Hippocampal formation (tissue), 2 donors: ENCODE measurements around the gene SLC35D2.
"Not testable (repeated sequence)": the region's sequence is repeated elsewhere in the genome, so short reads cannot be mapped to it uniquely, and the experiment has no call there.

Experiments
- DNase-seq, 2 donors: peaks; one replicate each; lab custom pipeline; 2025; lab: John Stamatoyannopoulos, UW

The SLC35D2 gene

DNA sequence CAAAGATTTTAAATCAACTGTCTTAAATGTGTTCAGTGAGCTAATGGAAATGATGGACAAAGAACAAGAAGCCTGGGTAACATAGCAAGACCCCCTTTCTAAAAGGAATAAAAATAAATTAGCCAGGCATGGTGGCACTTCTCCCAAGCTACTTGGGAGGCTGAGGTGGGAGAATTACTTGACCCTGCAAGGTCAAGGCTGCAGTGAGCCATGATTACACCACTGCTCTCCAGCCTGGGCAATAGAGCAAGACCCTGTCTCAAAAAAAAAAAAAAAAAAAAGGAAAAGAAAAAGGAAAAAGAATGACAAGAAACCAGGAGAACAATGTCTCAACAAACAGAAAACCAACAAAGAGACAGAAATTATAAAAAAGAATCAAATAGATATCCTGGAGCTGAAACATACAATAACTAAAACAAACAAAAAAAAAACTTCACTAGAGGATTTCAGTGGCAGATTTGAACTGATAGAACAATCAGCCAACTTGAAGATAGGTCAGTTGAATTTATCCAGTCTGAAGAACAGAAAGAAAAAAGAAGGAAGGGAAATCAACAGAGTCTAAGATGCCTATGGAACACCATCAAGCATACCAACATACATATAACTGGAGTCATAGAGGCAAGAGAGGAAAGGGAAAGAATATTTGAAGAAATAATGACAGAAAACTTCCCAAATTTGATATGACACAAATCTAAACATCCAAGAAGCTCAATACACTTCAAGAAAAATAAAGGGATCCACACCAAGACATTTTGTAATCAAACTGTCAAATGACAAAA is 16.8 kb upstream of the SLC35D2 start:
- no peak for DNase-seq

DNA sequence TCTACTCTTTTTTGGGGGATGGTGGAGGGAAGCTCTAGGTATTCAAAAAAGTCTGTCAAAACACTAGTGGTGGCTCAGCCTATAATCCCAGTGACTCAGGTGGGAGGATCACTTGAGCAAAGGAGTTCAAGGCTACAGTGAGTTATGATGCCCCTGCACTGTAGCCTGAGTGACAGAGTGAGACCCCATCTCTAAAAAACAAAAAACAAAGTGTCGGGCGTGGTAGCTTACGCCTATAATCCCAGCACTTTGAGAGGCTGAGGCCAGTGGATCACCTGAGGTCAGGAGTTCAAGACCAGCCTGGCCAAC is 15.8 kb upstream of the SLC35D2 start:
- no peak for DNase-seq

DNA sequence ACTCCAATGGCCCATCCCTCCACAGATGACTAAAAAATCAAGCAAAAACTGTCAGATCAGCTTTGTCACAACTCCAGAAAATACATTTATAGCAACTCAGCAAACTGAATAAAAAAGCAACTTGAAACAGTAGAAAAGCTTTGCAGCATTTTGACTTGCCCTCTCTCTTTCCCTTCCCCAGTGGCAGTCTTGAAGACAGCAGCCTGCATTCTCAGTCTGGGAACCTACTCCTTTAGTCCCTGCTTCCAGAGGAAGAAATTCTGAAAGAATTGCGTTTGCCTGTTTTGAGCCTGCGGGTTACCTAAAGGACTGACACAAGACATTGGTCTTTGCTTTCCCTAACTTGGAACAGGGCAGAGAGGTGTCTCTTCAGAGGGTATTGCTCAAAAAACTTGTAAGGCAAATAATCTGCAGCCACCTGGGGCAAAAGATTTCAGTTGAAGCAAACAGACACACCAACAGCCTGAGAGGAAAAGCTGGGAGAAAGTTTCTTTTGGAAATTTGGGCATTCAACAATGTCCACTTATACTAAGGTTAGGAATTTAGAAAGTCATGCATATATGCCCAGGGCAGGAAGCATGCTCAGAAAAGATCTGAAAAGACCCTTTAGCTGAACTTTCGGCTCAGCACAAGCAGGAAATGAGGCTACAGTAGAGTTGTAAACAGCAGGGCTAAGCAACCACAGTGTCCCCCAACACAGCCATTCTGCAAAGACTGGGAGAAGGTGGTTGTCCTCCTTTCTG is 15.2 kb upstream of the SLC35D2 start:
- no peak for DNase-seq

DNA sequence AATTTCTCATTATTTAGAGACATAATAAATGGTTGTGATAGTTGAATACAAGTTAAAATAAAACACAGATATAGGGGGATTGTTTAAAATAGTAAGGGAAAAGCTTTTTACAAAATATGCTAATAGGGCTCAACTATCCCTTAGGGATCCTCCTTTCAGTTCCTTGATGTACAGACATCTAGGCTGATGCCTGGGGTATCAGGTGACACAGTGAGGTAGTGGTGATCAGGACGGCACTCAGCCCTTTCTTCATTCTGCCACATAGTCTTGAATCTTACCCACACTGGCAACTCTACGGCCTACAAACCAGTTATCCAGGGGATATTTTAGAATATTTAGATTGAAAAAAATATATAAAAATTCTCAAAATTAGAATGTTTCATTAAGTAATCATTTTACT is 12.5 kb upstream of the SLC35D2 start:
- no peak for DNase-seq

DNA sequence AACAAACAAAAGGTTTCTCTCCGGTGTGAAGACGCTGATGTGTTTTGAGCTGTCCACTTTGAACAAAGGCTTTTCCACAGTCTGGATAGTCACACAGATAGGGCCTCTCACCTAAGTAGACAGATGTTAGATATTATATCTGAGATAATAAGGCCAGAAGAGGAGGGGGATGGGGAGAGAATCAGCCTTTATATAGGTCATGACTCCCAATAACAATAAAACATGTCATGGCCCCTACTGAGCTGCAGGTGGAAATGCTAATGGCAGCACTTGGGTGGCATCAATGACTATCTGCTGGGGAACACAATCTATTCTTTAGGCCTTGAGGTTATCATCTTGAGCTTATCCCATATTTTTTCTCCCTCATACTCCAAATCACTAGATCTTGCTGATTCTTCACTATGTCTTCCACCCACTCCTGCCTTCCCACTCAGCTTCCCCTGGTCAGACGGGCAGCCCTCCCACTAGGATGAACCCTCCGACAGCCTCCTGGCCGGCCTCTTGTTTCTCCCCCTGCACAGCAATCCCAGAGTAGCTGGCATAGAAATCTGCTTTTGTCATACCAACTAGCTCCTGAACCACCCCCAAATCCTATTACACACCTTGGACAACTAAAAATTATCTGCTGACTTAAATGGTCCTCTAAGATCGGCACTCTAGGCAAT is 11.5 kb upstream of the SLC35D2 start:
- DNase-seq, result no peak

DNA sequence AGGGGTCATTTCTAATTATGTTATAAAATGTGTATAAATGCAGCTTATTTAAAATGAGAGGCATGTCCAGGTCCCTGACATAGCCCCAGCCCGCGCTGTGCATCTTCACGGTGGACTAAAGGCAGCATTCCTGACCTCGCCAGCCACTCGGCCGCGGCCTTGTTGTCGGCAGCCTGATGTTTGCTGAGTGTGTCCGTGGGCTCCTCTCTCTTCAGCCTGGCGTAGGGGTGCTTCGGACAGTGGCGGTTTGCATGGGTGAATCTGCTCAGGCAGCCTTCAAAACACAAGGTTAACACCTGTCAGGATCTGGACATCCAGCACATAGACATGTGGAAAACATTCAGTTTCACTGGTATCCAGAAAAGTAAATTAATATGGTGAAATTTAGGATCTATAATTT is 8.8 kb upstream of the SLC35D2 start:
- no peak for DNase-seq

DNA sequence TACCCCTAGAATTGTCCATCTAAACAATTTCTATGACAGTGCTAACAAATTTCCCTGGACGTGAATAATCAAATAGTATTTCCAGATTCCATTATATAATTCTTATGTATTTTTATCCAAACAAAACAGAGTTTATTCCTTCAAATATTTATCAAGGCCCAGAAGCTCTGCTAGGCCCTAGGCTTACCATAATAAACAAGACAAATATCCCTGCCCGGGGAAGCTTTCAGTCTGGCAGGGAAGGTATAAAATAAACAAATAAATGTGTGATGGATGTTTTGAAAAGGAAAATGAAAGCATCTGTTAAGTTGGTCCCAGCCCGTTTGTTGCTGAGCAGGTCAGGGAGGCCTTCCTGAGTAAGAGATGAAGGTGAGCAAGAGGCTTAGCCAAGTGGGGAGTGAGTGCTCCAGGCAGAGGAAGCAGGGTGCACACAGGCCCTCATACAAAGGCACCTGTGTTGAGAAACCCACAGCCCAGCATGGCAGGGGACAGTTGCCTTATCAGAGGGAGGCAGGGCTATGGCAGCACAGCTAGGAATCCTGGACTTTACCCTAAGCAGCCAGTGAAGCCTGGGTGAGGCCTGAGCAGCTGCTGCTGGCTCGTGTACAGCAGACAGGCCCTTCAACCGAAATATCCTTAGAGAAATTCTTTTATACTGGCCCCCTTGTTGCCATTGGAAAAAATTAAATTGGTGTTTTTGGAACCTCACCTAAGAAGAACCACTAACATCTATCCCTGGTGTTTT is 7.7 kb upstream of the SLC35D2 start:
- no peak for DNase-seq

DNA sequence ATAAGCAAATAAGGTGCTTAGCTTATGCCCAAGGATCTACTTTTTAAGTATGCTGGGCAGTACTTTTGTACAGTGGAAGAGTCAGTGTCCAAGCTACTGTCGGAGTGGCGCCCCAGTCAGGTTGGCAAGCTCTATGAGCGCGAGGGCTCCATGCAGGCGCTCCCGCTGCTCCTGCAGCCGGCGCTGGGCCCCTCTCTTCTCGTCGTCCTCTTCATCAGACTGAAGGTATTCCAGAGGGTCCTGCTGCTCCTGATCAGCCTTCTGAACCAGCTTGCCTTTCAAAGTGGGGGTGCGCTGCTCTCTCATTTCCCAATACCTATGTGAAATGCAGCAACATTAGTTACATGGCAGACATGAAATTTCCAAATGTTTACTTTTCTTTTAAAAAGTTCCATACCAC is 4.6 kb upstream of the SLC35D2 start:
- no peak for DNase-seq

DNA sequence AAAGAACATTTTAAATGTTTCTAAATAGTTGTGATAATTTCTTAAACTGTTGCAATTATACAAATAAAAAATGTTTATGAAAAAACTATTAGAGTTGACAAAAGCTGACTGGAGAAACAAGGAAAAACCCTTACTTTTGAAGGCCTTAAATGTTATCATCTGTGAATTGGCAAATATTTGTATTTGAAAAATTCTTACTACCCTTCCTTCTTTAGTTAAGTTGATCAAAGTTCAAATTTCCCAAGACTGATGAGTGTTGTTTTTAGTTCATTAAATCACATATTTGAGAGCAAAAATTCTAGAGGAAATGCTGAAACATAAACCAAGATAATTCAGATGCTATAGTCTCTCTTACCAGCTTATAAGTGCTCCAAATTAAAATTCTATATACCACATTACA is 2.6 kb upstream of the SLC35D2 start:
- no peak for DNase-seq

DNA sequence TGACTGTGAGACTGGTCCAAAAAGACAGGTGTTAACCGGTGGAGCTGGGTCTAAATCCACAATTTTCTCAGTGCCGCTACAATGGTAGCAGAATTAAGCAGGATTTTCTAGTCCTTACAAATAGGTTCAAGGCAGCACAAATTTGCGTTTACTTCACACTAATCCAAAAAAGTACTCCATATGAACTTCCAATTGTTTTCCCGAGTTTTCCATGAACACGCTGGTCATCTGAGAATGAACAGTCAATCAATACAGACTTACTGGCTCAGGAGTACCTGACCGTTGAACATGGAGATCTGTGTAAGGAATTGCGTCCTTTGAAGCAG is 709 bp downstream of the SLC35D2 start:
- DNase-seq, result no peak

DNA sequence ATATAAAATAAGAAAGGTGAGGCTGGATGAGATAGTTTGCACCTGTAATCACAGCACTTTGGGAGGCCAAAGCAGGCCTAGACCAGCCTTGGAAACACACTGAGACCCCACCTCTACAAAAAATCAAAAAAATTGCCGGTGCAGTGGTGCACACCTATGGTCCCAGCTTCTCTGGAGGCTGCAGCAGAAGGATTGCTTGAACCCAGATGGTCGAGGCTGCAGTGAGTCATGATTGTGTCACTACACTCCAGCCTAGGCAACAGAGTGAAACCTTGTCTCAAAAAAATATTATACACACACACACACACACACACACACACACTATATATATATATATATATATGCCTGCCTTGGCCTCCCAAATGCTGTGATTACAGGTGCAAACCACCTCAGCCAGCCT is 1.3 kb downstream of the SLC35D2 start:
- no peak for DNase-seq

DNA sequence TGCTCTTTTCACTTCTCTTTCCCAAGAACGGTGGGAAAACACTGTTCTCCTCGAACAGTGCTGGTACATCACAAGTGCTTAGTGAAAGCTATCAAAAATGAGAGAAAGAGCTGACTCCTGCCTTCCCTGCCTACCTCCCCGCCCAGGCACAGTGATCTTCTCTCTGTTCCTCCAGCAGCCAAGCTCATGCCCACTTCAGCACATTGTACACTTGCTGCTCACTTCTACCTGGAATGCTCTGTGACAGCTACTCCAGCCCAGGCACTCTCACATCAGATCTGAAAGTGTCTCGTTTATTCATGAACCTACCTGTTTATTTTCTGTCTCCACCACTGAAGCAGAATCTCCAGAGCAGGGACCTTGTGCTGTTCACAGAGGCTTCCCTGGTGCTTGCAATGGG is 1.8 kb downstream of the SLC35D2 start:
- DNase-seq, result no peak

DNA sequence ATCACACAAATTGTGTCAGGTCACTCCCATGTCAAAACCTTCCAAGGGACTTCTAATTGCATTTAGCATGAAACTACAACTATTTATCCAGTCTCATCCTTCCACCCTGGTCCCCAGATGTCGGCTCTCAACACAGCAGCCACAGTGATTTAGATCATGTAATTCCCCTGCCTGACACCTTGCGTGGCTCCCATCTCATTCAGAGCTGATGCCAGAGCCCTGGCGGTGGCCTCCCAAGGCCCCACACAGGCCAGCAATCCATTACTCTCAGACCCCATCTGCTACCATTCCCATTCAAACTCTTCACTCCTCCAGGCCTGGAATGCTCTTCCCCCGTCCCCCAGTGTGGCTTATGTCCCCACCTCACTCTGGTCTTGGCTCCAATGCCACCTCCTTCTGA is 2.4 kb downstream of the SLC35D2 start:
- DNase-seq, result no peak

DNA sequence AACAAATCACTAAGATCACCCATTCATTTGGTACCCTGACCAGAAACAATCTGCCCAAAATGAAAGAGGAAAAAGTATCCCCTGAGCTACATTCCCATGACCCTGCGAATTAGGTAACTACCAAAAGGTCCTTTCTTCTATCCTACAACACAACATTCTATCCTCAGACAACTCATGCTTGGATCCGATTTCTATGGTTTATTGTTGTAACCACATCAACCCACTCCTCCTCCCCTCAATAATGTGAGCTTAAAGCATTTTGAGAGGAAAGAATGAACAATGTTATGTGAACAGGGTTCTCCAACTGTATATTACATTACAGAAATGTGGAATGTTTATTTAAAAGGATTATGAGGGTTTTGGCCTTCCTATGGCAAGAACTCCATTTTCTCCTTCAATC is 4.0 kb downstream of the SLC35D2 start:
- DNase-seq, result peak in 1 of 2 donors; percentile 7

DNA sequence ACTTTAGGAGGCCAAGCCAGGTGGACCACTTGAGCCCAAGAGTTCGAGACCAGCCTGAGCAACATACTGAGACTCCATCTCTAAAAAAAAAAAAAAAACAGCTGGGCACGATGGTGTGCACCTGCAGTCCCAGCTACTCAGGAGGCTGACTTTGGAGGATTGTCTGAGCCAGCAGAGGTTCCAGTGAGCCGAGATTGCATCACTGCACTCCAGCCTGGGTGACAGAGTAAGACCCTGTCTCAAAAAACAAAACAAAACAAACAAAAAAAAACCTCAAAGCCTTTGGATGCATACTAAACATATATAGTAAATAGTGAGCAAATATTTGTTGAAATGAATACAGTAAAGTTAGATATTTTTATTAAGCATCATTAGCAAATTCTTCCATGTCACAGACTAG is 5.3 kb downstream of the SLC35D2 start:
- DNase-seq, result no peak

DNA sequence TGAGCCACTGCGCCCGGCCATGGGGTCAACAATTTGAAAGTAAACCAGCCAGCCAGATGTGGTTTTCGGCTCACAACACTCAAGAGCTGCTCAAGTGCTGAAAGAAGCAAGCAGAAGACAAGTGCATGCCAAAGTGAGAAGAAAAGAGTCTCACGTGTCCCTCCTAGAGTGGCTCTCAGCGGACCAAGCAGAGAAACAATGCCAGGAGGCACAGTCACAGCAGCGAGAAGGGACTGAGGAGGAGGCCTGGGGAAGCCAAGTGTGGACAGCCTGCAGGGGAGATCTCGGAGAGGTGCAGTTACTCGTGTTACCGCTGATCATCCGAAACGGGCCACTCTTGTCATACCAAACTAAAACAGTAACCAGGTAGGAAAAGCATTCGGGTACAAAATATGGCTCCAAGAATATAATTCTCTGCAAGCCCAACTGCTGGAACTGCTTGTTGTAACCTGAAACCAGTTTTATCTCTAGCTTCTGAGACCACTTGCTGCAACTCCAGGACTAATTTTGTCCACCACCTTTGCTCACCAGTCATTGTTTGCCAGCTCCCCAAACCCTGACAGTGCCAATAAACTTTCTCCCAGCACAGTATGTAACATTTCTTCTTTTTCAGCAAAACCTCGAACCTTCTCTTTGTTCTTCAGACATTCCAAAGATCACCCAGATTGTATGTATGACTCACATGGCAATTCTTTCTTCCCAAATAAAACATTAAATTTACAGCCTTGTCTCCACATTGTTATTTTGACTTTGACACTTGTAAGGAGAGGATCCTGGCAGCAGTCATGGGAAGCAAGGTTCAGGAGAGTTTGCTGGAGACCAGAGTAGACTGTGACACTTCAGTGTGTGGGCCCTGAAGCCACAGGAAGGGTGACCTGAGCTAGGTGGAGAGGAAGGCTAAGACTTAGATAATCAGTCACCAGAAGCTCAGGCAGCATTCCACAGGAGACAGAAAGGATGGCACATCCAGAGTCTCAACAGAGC is 6.3 kb downstream of the SLC35D2 start:
- DNase-seq, result no peak

DNA sequence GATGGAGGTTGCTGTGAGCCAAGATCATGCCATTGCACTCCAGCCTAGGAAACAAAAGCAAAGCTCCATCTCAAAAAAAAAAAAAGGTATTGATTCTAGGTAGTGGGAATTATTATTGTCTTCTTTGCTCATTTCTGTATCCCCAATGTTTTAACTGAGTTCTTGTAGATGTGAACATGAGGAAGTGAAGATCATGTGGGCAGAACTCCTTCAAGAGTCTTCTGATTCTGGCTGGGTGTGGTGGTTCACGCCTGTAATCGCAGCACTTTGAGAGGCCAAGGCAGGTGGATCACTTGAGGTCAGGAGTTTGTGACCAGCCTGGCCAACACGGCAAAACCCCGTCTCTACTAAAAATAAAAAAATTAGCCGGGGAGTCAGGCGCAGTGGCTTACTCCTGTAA is 8.0 kb downstream of the SLC35D2 start:
- not testable (repeated sequence) for DNase-seq

DNA sequence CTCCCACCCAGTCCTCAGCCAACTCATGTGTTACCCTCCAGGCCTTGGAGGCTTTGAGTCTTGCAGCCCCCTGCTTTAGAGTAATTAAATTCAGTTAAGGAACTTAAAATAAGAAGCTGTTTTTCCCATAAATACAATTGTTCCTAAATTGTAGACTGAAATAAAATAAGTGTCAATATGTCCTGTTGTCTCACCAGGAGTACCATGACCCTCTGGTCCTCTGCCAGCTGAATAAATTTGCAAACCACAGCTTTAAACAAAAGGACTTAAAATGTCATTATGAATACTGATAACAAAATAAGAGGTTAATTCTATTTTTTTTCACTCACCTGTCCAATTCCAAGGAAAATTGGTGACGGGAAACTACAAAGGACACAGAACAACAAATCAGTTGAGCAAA is 15.6 kb downstream of the SLC35D2 start:
- DNase-seq, result no peak

DNA sequence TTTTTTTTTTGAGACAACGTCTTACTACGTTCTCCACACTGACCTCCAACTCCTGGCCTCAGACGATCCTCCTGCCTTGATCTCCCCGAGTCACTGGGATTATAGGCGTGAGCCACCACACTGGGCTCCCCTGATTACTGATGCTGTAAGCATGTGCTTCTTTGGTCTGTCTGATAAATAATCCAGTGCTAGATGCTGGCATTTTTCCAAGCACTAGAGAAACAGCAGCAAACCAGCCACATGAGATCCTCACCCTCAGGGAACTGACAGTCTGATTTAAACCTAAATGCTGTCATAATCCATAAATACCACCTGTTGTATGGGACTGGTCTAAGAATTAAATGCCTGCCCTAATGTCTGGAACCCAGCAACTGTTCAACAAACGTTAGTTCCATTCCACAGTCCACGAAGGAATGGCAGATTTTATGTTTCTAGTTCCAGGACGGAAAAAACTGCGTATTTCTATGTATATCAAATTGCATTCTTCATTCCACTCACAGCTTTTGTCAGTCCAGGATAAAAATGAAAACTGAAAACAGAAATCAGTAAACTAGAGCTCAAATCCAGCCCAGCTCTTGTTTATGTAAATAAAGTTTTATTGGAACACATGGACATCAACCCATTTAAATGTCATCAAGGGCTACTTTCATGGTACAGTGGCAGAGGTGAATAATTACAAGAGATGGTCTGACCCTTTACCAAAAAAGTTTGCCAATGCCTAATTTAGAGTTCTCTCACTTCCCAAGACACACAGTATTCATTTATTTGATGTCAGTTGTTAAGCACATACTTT is 20.1 kb downstream of the SLC35D2 start:
- DNase-seq, result no peak

DNA sequence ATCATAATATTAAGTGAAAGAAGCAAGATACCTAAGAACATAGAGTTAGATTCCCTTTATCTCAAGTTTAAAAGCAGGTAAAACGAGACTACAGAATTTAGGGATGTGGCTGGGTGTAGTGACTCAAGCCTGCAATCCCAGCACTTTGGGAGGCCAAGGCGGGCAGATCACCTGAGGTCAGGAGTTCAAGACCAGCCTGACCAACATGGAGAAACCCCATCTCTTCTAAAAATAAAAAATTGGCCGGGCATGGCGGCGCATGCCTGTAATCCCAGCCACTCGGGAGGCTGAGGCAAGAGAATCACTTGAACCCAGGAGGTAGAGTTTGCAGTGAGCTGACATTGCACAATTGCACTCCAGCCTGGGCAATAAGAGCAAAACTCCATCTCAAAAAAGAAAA is 21.4 kb downstream of the SLC35D2 start:
- DNase-seq, result not testable (repeated sequence)

DNA sequence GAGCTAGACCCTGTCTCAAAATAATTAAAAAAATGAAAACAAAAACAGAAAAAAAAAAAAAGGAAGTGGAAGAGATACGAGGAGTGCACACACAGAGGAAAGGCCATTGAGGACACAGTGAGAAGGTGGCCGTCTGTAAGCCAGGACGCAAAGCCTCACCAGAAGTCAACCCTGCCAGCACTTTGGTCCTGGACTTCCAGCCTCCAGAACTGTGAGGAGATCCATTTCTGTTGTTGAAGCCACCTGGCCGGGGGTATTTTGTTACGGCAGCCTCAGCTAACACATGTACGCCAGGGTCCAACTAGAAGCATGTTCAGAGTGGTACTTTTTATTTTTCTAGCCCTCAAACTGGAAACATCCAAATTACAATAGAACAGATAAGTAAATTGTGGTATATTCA is 21.8 kb downstream of the SLC35D2 start:
- no peak for DNase-seq
